CD4-positive, alpha-beta T cell treated with Interleukin-21 for 1 hour (primary cell): ENCODE data around the gene PRKG1.
A peak's percentile ranks its signal among the peaks of the same experiment; 100 is the strongest.
"Not testable (repeated sequence)": the region's sequence is repeated elsewhere in the genome, so short reads cannot be mapped to it uniquely, and the experiment has no call there.

Source experiments
- DNase-seq: peaks from one replicate; pipeline ENCODE4 v3.0.0-alpha.2; 2020

Gene PRKG1

GRCh38 chr10:51394039-51394438 is 319.8 kb downstream of the PRKG1 start:
- no peak for DNase-seq

GRCh38 chr10:51397244-51397643 is 323.0 kb downstream of the PRKG1 start:
- no peak for DNase-seq

- no peak for DNase-seq
Observed at GRCh38 chr10:51397695-51398094, 323.4 kb downstream of the PRKG1 start.

GRCh38 chr10:51399840-51400239 is 325.6 kb downstream of the PRKG1 start:
- DNase-seq: no peak

GRCh38 chr10:51400392-51401096 is 326.3 kb downstream of the PRKG1 start:
- DNase-seq: no peak

GRCh38 chr10:51403521-51403920 is 329.2 kb downstream of the PRKG1 start:
- no peak for DNase-seq

GRCh38 chr10:51405580-51406351 is 331.5 kb downstream of the PRKG1 start:
- DNase-seq: no peak

GRCh38 chr10:51406581-51406980 is 332.3 kb downstream of the PRKG1 start:
- DNase-seq: no peak

- no peak for DNase-seq
Observed at GRCh38 chr10:51416494-51416893, 342.2 kb downstream of the PRKG1 start.

GRCh38 chr10:51419196-51420093 is 345.2 kb downstream of the PRKG1 start:
- no peak for DNase-seq

- no peak for DNase-seq
Observed at GRCh38 chr10:51421853-51422252, 347.6 kb downstream of the PRKG1 start.

- DNase-seq: peak; percentile 35
Observed at GRCh38 chr10:51422311-51423120, 348.2 kb downstream of the PRKG1 start.

- DNase-seq: no peak
Observed at GRCh38 chr10:51423121-51423452, 348.8 kb downstream of the PRKG1 start.

GRCh38 chr10:51425431-51425830 is 351.1 kb downstream of the PRKG1 start:
- no peak for DNase-seq

GRCh38 chr10:51427758-51428157 is 353.5 kb downstream of the PRKG1 start:
- no peak for DNase-seq

GRCh38 chr10:51430506-51430905 is 356.2 kb downstream of the PRKG1 start:
- DNase-seq: no peak

- DNase-seq: no peak
Observed at GRCh38 chr10:51433949-51434475, 359.7 kb downstream of the PRKG1 start.

GRCh38 chr10:51436805-51437204 is 362.5 kb downstream of the PRKG1 start:
- DNase-seq: no peak

- no peak for DNase-seq
Observed at GRCh38 chr10:51439645-51440044, 365.4 kb downstream of the PRKG1 start.

- DNase-seq: no peak
Observed at GRCh38 chr10:51445588-51445987, 371.3 kb downstream of the PRKG1 start.

GRCh38 chr10:51447119-51447518 is 372.8 kb downstream of the PRKG1 start:
- DNase-seq: no peak

- DNase-seq: not testable (repeated sequence)
Observed at GRCh38 chr10:51455762-51456161, 381.5 kb downstream of the PRKG1 start.
